ENCODE data around the gene DAB2IP. TPM values are rescaled to one million over a fixed set of nuclear protein-coding genes. Genes with fewer than 3 reads are reported as not detected.

Gene DAB2IP
- total RNA-seq, 1 experiment from 2014 or later, result 4.0 TPM

DNA sequence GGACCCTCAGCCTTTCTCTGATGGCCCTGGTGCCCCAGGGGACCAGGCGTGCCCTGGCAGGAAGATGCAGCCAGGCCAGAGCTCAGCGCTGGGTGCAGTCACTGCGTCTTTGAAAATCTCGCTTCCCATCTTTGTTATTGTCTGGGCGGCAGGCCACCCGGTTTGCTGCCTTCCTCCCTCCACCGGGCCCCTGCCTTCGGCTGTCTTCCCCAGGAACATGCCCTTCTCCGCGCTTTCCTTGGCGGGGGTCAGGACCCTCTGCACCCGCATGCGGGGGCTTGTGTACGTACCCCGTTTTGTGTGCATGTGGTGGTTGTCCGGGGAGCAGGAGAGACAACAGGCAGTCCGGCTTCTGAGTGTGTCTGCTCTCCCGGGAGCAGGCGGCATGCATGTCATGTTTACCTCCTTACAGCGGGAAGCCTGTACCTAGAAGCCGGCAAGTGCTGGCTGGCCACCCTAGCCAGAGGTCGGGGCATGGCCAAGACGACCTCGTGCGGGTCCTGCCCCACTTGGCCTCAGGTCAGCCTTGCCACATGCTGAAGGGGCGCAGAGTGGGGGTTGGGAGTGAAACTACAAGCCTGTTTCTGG, 49.5 kb downstream of the DAB2IP start:
- no peak for DNase-seq (ENCODE audit: low read depth)

DNA sequence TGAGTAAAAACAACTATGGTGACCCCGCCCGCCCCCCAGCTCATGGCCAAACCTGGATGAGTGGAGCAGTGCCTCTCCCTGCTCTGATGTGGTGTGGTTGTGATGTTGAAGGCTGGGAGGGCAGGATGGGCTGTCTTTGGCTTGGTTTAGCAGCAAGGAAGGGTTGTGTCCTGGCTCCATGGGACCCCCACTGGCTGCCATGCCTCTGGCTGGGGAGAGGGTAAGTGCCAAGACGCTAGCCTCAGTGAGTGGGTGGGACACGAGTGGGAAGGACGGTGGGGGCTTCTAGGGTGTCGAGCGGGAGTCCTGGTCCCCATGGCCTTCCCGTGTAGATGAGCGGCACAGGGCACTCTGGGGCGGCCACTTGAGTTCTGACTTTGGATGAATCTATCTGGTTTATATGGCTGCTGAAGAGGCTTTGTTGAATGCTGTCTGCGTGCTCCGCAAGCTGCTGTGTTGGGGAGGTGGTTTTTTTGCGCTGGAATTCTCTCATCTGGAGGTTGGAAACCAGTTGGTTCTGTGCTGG, 50.4 kb downstream of the DAB2IP start:
- DNase-seq (ENCODE audit: low read depth), result no peak

DNA sequence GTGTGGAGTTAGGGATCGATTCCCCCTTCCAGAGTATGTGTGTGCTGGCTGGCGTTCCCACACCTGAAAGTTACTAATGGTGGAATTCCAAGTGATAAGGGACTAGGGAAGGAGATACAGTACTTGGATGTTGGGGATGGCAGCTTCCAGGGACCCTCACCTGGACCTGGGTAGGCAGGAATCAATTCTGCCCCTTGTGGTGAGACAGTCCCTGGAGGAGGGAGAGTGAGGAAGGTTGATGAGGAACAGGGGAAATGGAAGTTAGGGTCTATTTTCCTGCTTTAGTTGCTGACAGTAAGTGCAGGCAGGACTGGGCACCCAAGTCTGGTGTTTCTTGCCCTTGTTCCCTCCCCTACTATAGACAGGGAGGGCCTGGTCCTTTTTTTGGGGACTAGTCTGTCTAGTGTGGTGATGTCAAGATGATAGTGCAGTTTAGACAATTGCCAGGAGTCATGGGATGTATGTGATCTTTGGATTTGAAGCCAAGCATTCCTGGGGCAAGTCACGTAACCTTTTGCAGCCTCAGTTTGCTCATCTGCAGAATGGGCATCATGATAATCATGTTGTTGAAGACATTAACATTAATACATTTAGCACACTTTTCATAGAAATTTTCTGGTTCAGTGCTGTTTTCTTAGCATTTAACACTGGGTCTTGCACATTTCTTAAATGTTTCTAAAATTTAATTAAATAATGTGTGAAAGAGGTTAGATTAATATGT, 51.7 kb downstream of the DAB2IP start:
- no peak for DNase-seq (ENCODE audit: low read depth)

DNA sequence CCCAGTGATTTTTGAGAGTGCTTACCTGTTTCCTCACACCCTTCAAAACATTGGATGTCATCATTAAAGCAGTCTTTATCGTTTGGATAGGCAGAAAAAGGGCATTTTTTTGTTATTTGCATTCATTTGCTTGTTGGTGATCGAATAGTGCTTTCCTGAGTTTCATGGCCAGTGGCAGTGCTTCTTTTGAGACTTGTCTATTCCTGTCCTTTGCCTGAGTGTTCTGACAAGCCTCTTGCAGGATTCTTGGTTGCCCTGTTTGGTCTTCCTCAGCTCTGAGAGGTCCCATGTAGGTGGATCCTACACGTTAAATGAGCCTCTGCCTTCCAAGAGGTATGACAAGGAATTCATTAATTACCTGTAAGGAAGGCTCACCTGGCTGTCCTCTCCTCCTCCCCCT, 52.8 kb downstream of the DAB2IP start:
- no peak for DNase-seq (ENCODE audit: low read depth)

DNA sequence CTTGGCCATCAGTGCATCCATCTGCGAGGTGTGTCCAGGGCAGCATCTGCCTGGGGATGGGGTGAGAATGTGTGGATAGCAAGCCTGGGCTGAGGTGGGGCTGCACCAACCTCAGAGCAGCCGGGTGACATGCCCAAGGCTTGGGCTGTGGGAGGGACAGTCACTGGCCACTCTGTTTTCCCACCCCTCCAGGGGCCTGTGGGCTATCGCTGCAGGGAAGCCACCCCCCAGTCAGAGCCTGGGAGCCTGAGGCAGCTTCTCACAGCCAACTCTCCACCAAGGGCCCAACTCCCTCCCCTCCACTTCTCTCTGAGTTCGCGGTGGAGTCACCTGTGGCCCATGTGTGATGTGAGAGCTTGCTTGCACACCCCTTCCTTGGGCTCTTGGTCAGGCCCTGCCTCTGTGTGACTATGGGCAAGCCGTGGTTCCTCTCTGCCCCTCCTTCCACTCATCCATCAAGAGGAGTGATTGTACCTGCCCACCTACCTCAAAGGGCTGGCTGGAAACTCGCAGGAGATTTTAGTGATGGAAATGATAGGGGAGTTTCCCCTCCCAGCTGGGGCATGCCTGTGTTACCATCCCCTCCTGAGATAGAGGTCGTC, 54.8 kb downstream of the DAB2IP start:
- no peak for DNase-seq (ENCODE audit: low read depth)

DNA sequence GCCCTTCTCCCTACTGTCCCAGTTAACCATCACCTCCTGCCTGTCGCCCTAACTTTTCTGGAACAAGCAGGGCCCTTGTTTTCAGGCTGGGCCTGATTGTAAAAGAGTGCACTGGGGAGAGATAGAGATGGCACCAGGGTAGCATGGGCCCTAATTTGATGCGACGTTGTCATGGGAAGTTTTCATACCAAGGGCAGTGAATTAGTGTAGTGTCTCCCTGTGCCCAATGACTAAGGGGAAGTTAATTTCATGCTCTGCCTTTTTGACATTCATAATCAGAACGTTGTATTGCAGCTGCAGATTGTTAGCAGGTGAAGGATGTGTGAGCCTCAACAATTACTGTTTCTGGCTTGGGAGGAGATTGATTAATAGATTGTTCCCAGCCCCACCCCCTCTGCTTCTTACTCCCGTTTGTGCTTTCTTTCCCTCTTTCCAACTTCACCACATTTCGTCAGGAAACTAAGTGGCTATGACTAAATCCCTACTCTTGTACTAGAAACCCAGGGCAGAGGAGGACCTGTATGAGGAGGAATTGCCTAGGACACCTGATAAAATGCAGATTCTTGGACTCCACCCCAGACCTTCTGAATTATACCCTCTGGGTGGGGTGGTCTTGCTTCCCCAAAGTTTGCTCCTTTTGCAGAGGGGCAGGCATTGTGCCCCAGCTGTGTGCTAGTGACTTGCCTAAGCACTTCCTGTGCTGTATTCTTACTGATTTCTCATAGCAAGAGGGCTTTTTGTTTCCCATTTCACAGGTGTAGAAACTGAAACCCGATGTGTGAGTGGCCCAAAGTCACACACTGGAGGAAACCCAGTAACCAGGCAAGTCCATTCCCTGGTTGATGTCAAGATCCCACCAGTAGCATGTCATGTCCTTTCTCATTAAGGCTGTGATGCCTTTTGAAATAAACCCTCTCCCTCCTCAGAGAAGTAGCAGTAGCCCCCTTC, 56.3 kb downstream of the DAB2IP start:
- DNase-seq (ENCODE audit: low read depth), result no peak

DNA sequence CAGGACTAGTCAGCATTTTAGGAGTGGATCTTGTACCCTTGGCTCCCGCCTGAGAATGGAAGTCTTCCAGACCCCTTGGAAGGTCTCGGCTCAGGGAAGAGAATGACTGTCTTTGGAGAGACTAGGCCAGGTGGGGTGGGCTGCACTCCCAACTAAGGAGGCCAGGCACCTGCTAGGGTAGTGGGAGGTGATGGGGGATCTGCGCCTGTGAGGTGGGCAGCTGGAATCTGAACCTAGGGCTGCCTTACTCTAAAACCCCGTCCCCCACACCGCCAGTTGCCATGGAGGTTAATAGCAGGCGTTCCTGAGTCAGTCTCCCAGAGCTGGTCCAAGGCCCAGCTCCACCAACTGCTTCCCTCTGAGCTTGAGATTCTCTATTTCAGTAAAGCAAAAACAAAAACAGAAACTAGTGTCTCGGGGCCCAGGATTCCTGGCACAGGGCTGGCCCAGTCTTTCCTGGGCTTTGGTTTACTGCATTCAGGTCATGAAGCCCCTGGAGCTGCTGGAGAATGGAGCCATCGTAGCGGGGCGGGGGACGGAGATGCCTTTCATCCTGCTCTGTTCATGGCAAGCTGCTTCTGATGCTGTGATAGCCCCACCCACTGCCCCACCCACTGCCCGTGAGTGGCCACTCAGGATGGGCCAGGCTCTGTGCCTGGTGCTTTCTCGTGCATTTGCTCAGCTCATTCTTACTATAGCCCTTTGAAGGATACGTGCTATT, 57.5 kb downstream of the DAB2IP start:
- DNase-seq (ENCODE audit: low read depth), result no peak

DNA sequence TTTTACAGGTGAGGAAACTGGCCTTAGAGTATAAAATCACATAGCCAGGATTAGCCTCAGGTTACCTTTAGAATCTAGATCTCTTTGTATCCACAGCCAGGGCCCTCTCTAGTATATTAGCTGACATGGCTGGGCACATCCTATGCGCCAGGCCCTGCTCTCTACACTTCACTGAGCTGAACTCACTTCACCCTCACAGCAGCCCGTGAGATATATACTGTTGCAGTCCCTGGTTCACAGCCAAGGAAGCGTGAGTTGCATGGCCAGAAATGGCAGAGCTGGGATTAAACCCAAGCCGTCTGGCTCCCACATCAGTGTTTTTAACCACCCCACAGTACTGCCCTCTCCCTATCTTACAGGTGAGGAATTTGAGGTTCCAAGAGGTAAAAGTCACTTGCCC, 58.4 kb downstream of the DAB2IP start:
- no peak for DNase-seq (ENCODE audit: low read depth)

DNA sequence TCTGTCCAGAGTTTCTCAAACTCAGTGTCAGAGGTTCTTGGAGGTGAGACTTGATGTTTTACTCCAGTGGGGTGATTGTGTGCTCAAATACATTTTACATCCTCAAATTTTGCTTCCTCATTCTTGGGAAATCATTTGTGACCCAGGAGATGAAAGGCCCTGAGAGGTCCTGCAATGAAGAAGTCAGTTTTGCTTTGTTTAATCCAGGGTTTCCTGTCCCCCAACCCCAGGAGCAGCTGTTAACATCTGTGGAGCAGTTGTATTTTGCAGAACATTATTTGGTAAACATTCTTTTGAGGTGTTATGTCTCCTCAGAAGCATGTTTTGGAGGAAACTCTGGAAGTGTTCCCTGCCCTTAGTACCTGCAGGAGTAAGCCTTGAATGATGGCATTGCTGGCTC, 59.8 kb downstream of the DAB2IP start:
- DNase-seq (ENCODE audit: low read depth), result no peak

DNA sequence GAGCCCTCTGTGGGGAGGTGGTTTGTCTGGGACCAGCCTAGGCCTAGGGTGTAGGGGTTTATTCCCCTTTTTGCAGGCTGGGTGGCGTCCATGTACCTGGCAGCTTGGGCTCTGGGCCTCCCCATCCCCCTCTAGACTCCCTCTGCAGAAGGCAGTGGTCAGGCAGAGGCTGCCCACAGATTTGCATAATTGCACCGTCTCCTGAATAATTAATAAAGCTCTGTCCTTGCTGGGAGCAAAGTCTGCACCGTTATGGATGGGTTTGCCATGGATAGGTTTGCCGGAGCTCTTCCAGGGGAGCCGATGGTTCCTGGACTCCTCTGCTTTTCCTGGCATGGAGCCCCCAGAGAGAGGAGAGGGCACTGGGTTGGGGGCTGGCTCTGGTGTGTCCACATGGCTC, 60.4 kb downstream of the DAB2IP start:
- DNase-seq (ENCODE audit: low read depth), result no peak

DNA sequence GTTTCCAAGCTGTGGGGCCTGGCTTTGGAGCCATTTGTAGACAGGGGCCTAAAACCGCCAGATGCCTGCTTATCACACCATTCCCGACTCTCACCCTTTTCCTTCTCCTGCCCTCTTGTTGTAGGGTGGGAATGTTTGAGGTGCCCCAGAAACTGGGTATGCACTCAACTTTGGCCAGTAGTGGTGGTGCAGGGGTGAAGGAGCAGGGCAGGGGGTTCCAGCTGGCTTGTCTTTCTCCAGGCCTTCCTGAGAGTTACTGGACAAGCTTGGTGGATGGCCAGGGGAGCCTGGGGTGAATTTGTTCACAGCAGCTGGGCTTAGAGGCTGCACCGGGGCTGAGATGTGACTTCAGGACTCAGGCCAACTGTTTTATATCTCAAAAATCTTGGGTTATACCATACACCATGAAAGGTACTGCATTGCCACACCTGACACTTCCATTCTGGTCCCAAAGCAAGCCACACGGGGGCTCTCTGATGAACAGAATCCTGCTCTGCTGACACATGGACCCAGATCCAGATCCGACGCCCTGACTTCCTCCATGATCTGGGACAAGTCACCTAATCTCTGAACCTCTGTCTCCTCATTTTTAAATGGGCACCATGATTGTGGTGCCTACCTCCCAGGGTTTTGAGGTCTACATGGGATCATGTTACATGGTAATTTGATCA, 62.1 kb downstream of the DAB2IP start:
- DNase-seq (ENCODE audit: low read depth), result no peak

DNA sequence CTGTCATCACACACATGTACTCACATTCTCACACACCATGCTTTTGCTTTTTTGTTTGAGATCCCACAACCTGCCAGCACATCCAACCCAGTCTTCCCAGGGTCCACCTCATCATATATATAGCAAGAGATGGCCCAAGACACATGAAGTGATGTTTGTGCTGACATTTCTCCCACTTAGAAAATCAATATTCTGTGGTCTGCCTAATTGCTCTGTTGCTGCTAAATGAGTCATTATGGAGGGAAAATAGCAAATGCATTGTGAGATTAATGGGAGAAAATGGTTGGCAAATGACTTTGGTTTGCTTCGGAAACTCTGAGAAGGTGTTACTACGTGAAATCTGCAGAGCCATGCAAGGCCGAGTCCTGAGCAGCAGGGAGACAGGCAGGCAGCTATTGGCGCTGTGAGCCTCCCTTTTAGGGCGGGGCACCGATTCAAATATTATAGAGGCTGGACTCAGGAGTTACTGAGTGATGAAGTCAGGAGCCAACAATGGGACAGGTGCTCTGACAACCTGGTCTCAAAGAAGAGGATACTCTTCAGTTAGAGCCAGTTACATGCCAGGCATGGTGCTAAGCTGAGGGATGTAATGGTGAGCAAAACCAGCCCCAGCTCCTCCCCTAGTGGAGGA, 62.8 kb downstream of the DAB2IP start:
- DNase-seq (ENCODE audit: low read depth), result no peak

DNA sequence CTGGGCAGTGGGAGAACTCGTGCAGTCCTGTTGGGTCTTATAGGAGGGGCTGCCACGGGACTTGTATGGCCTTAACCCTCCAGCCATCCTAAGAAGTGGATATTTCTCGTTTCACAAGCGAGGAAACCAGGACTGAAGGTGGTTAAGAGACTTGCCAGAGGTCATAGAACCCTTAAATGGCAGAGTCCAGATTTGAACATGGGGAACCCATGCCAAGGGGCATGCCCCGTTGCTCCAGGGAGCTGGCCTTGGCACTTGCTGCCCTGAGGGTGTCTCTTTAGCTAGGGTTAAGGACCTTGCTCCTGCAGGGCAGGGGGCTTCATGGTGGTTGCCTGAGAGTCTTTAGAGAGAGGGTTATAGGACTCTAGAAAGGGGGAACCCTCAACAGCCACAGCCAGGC, 63.4 kb downstream of the DAB2IP start:
- no peak for DNase-seq (ENCODE audit: low read depth)

DNA sequence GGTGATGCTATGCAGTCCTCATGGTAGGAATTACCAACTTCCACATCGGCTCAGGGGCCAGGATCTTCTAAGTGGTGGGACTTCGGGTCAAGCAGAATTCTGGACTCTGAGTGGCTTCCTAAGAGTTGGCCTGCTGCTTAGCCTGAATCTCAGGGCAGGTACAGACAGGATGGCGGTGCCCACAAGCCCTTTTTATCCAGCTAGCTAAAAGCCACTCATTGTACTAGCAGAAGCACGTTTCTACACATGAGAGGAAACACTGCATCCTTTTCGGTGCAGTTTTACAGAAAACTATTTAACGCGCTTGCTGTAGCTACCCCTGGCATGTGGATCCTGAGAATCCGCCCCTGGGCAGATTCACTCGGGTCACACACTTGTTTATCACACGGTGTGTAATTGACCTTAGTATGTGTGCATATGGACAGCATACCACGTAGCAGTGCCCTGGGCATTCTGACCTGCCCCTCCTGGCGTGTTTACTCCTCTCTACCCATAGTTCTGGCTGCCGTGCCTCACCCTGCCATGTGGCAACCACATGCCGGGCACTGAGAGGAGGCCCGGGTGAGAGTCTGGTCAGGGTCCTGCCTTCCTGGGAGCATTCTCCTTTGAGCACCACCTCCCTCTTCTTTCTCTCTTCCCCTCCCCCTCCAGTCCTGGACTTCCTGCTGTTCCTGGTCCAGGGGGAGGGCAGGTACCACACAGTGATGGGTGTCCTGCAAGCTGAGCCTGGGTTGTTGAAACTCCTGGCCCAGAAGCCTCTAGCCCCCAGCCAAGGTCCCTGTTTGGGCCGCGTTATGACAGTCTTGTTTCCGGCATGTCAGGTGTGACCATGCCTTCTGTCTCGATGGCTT, 65.9 kb downstream of the DAB2IP start:
- DNase-seq (ENCODE audit: low read depth), result no peak

DNA sequence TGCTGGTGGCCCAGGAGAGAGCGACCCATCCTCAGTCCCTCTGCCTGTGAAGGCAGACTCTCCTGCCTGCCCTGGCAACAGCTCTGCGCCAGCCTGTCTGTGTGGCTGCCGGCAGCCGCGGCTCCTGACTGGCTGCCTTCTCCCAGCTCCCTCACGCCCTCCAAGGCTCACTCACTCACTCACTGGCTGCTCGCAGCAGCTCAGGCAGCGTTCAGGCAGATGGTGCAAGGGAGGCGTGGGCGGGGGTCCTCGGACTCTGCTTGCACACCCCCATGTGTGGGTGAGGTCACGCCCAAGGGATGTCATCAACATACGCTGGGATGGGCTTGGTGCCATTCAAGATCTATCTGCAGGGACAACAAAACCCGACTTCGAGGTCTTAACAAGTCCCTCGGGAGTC, 66.7 kb downstream of the DAB2IP start:
- no peak for DNase-seq (ENCODE audit: low read depth)

DNA sequence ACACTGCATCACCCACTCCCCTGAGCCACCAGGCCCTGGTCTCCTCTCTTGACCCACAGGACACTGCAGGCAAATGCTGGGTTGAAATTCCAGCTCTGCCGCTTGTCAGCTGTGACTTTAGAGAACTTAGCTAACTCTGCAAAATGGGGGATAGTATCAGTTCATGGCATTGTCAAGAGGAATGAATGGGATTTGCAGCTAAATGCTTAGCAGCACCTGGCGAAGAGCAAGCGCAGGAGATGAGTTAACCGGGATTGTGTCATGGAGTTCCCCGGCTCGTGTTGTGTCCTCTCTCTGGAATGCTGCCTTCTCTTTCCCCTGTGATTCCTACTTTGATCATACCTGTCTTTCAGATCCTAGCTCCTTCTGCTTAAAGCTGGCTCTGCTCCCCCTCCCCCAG, 67.1 kb downstream of the DAB2IP start:
- DNase-seq (ENCODE audit: low read depth), result no peak

DNA sequence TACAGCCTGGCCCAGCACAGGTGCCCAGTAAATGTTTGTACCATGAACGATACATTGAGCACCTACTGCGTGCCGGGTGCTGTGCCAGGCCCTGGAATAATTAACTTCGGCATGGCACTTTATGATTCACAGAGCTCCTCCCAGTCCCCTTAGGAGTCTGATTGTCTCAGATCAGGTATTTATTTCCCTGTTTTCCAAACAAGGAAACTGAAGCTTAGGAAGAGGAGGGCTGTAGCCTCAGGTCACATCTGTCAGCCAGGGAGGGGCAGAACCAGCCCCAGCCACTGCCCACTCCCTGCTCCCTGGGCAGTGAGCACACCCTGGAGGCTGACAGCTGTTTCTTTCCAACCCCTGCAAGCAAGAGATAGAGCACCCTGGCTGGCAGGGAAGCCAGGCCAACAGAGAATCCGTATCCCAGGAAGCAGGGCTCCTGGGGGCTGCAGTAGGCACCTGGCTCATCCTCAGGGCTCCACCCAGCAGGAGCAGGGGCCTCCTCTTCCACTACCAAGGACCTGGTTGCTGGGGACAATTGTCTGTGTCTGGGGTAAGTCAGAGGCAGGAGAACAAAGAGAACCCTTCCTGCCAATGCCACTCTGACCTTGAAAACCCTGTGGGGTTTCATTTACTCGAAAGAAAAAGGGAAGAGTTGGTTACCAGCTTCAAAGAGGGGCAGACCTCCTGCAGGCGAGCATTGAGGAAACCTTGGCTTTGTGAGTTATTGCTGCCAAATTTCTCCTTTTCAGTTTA, 69.0 kb downstream of the DAB2IP start:
- DNase-seq (ENCODE audit: low read depth), result no peak

DNA sequence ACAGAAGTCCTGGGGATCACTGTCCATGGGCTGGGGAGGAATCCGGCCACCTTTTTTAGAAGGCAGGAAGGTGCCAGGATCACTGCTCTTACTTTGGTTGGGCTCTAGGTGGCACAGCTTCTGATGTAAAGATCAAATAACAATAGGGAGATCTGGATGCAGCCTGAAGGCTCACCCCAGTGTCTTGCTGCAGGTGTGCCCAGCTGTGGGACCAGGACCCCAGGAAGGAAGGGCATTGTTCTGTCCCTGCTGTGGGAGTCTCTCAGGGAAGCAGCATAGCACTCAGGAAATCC, 69.6 kb downstream of the DAB2IP start:
- DNase-seq (ENCODE audit: low read depth), result no peak

DNA sequence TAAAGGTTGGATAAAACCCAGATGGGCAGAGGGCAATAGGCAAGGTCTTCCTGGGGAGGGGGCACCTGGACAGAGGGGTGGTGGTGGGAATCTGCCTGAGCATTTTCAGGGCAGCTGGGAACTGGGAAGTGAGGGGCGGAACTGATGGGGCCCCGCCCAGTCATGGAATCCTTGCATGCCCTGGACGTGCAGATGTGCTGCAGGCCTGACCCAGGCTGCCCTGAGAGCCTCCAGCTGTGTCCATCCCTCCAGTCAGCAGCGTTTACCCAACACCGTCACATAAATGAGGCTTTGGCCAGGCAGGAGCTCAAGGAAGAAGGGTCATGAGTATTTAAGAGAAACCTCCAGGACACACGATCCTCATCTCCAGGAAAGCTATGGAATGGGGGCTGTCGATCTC, 70.3 kb downstream of the DAB2IP start:
- DNase-seq (ENCODE audit: low read depth), result no peak
